22Rv1 (cell line): ENCODE data around the gene MEF2D.

Source experiments
- CTCF ChIP-seq: fragments of 450-650 bp; IDR thresholded peaks from 2 replicates; pipeline ENCODE4 v1.5.1; 2017; ENCODE audit warnings: mild to moderate bottlenecking
- ZFX ChIP-seq: fragments of 450-650 bp; IDR thresholded peaks from 2 replicates; pipeline ENCODE4 v1.6.1; 2017; ENCODE audit warnings: antibody characterized with exemption, borderline replicate concordance

- TF ChIP-seq CTCF: peak; percentile 82
- no peak for TF ChIP-seq ZFX
These were observed 56.1 kb downstream of the MEF2D start for GRCh38 chr1:156444407-156445001.
